ENCODE measurements around the gene APEX2.

GRCh38 chrX:54950730-54951375, 49.3 kb upstream of the APEX2 start:
- TF ChIP-seq, protein P1, sequence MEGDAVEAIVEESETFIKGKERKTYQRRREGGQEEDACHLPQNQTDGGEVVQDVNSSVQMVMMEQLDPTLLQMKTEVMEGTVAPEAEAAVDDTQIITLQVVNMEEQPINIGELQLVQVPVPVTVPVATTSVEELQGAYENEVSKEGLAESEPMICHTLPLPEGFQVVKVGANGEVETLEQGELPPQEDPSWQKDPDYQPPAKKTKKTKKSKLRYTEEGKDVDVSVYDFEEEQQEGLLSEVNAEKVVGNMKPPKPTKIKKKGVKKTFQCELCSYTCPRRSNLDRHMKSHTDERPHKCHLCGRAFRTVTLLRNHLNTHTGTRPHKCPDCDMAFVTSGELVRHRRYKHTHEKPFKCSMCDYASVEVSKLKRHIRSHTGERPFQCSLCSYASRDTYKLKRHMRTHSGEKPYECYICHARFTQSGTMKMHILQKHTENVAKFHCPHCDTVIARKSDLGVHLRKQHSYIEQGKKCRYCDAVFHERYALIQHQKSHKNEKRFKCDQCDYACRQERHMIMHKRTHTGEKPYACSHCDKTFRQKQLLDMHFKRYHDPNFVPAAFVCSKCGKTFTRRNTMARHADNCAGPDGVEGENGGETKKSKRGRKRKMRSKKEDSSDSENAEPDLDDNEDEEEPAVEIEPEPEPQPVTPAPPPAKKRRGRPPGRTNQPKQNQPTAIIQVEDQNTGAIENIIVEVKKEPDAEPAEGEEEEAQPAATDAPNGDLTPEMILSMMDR (IDR thresholded peaks at IDR 0.05): no peak
- TF ChIP-seq POLR2A (IDR thresholded peaks at IDR 0.05): no peak
